Large intestine (tissue), 3 donors: Measurements from ENCODE around the gene CALML3. TPM values are rescaled to one million over a fixed set of nuclear protein-coding genes. Genes with fewer than 3 reads are reported as not detected.

ENCODE experiments used
- DNase-seq, 2 donors: peaks; one replicate each; pipeline versions ENCODE4 v3.0.0 to v3.0.0-alpha.2; 2013
- H3K27ac ChIP-seq: one replicate; pipeline ENCODE4 v1.5.1; 2013; ENCODE audit warnings: low read length
- H3K27me3 ChIP-seq: 2 replicates; pipeline ENCODE4 v1.6.1; 2013; ENCODE audit warnings: low read length; ENCODE audit not compliant: control insufficient read depth, insufficient read depth
- H3K36me3 ChIP-seq: 2 replicates; pipeline ENCODE4 v1.6.1; 2013; ENCODE audit warnings: low read length; ENCODE audit not compliant: control insufficient read depth, insufficient read depth
- H3K4me1 ChIP-seq: one replicate; pipeline ENCODE4 v1.6.1; 2013; ENCODE audit warnings: low read length; ENCODE audit not compliant: control insufficient read depth, insufficient read depth
- H3K4me3 ChIP-seq: one replicate; pipeline ENCODE4 v1.5.1; 2013; ENCODE audit warnings: low read length
- H3K9me3 ChIP-seq: one replicate; pipeline ENCODE4 v1.6.1; 2013; ENCODE audit warnings: mild to moderate bottlenecking, low read depth, low read length, moderate library complexity; ENCODE audit not compliant: control insufficient read depth
- WGBS: methylation state at CpG from one replicate; pipeline ENCODE4 v1.1.5; 2013; ENCODE audit warnings: low lambda C conversion rate; ENCODE audit not compliant: insufficient coverage; 5-methylcytosine and 5-hydroxymethylcytosine counted together
- polyA plus RNA-seq: library from polyadenylated mRNA; unstranded; fragments of 120-200 nt; gene quantifications from one replicate; pipeline ENCODE4 v1.2.1, GENCODE V29; 2013

The CALML3 gene
- polyA plus RNA-seq, 1 donor, result 0.09 TPM

- no peak for DNase-seq
- Histone ChIP-seq H3K4me1 (peaks cover 16% of the 10 kb centered on the region), H3K27me3 (no peaks in the 10 kb centered on the region), H3K4me3 (no peak overlapping the region), H3K27ac (no peak overlapping the region), H3K9me3 (peaks cover 11% of the 10 kb centered on the region), H3K36me3 (no peaks in the 10 kb centered on the region)
- WGBS, result no CpG with 5 or more reads among the region's 11 CpGs
These were observed 4.4 kb downstream of the CALML3 start for GRCh38 chr10:5528989-5529701.

GRCh38 chr10:5529702-5530411 is 5.1 kb downstream of the CALML3 start:
- no peak overlapping the region for H3K4me3 ChIP-seq
- H3K27ac ChIP-seq, result no peak overlapping the region
- H3K9me3 ChIP-seq, result peaks cover 9% of the 10 kb centered on the region
- H3K36me3 ChIP-seq, result no peaks in the 10 kb centered on the region
- no peaks in the 10 kb centered on the region for H3K27me3 ChIP-seq
- no peak for DNase-seq
- 87% methylated on average over 3 of the region's 7 CpGs for WGBS
- H3K4me1 ChIP-seq, result peaks cover 9% of the 10 kb centered on the region

- H3K27ac ChIP-seq, result no peak overlapping the region
- no peak overlapping the region for H3K4me3 ChIP-seq
- no peak for DNase-seq
- no CpG with 5 or more reads among the region's 5 CpGs for WGBS
- H3K9me3 ChIP-seq, result peaks cover 3% of the 10 kb centered on the region
- no peaks in the 10 kb centered on the region for H3K27me3 ChIP-seq
- H3K36me3 ChIP-seq, result no peaks in the 10 kb centered on the region
- peaks cover 9% of the 10 kb centered on the region for H3K4me1 ChIP-seq
These were observed 5.6 kb downstream of the CALML3 start for GRCh38 chr10:5530412-5530806.

- no peak overlapping the region for H3K4me3 ChIP-seq
- H3K4me1 ChIP-seq, result peaks cover 9% of the 10 kb centered on the region
- DNase-seq, result no peak
These were observed 6.2 kb downstream of the CALML3 start for GRCh38 chr10:5530846-5531557.

GRCh38 chr10:5531558-5532306 is 7.0 kb downstream of the CALML3 start:
- no peaks in the 10 kb centered on the region for H3K36me3 ChIP-seq
- no peak for DNase-seq
- H3K4me3 ChIP-seq, result no peak overlapping the region
- H3K27ac ChIP-seq, result no peak overlapping the region
- no peaks in the 10 kb centered on the region for H3K9me3 ChIP-seq
- no CpG with 5 or more reads among the region's 10 CpGs for WGBS
- peaks cover 9% of the 10 kb centered on the region for H3K4me1 ChIP-seq
- no peaks in the 10 kb centered on the region for H3K27me3 ChIP-seq

More at GRCh38 chr10:5530846-5531557, 6.2 kb downstream of the CALML3 start:
- no peak overlapping the region for H3K27ac ChIP-seq
- no peaks in the 10 kb centered on the region for H3K27me3 ChIP-seq
- no CpG with 5 or more reads among the region's 16 CpGs for WGBS
- H3K36me3 ChIP-seq, result no peaks in the 10 kb centered on the region
- no peaks in the 10 kb centered on the region for H3K9me3 ChIP-seq

GRCh38 chr10:5532307-5532605 is 7.5 kb downstream of the CALML3 start:
- Histone ChIP-seq H3K27me3 (no peaks in the 10 kb centered on the region), H3K36me3 (no peaks in the 10 kb centered on the region), H3K4me1 (peaks cover 9% of the 10 kb centered on the region), H3K4me3 (no peak overlapping the region), H3K9me3 (no peaks in the 10 kb centered on the region), H3K27ac (no peak overlapping the region)
- WGBS, result no CpG with 5 or more reads among the region's 10 CpGs
- no peak for DNase-seq

GRCh38 chr10:5532618-5533097 is 7.9 kb downstream of the CALML3 start:
- Histone ChIP-seq H3K27ac (no peak overlapping the region), H3K9me3 (no peaks in the 10 kb centered on the region), H3K36me3 (no peaks in the 10 kb centered on the region), H3K4me3 (no peak overlapping the region), H3K27me3 (no peaks in the 10 kb centered on the region), H3K4me1 (peaks cover 9% of the 10 kb centered on the region)
- no CpG with 5 or more reads among the region's 6 CpGs for WGBS
- DNase-seq, result no peak

- WGBS, result no CpG with 5 or more reads among the region's 21 CpGs
These were observed 8.5 kb downstream of the CALML3 start for GRCh38 chr10:5533098-5533731.

GRCh38 chr10:5534051-5534821 is 9.5 kb downstream of the CALML3 start:
- peaks cover 4% of the 10 kb centered on the region for H3K4me1 ChIP-seq
- no peak for DNase-seq
- no peak overlapping the region for H3K27ac ChIP-seq
- H3K36me3 ChIP-seq, result no peaks in the 10 kb centered on the region
- H3K27me3 ChIP-seq, result no peaks in the 10 kb centered on the region
- no CpG with 5 or more reads among the region's 38 CpGs for WGBS
- H3K9me3 ChIP-seq, result no peaks in the 10 kb centered on the region
- H3K4me3 ChIP-seq, result no peak overlapping the region

More at GRCh38 chr10:5533098-5533731, 8.5 kb downstream of the CALML3 start:
- no peaks in the 10 kb centered on the region for H3K9me3 ChIP-seq
- peaks cover 9% of the 10 kb centered on the region for H3K4me1 ChIP-seq
- no peaks in the 10 kb centered on the region for H3K27me3 ChIP-seq
- no peaks in the 10 kb centered on the region for H3K36me3 ChIP-seq
- no peak overlapping the region for H3K27ac ChIP-seq
- H3K4me3 ChIP-seq, result no peak overlapping the region
- DNase-seq, result no peak
